ENCODE data around the gene KCNK18.

KCNK18 gene

DNA sequence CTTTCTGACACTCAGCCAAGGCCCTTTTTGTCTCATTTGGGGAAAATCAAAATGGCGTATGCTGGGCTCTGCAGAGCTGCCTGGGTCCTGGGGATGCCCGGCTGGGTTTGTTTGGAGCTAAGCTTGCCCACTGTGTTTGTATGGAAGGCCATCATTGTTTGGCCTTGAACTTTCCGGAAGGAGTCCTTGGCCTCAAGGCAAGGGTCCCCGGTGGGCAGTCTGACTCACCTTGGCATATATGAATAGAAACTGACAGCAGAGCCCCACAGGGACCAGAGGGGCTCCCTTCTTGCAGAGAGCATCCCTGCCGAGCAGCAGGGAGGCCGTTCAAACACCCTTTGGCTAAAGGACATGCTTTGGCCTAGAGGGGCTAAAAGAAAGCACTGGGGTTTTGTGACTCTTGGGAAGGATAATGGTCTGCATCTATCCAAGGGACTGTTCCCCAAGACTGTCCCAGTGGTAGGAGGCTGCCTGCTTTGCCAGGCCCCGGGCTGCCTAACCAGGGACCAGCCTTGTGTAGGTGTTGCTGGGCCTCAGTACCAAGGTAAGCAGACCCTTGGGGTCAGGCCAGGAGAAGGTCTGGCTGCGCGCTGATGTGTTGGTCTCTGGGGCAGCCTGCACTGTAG lies 58.7 kb downstream of the KCNK18 start:
- TF ChIP-seq CTCF (IDR thresholded peaks at IDR 0.05; ENCODE audit: extremely low read depth, insufficient read depth, missing control alignments) = no peak
- DNase-seq (ENCODE audit: low spot score) = no peak
- in situ Hi-C loops (cut with MboI; ENCODE audit: low pct_unique_long_range_greater_than_20kb, low sequenced_read_pairs, unreplicated experiment) = no loop called here

DNA sequence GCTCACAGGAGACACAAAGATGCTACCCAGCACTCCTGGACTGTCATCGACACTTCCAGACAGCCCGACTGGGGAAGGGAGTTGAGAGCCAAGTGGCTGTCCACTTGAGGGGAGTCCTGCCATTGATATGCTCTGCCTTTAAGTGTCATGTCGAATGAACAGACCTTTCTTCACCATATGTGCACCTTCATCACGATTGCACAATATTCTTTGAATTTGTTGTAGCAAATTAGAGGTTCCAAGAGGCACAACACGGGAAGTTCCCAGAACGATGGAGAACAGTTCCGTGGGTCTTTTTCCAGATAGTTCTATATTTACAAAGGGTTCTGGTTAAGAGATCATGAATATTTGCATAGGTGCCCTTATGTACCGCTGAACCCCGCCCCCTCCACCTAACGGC lies 59.6 kb downstream of the KCNK18 start:
- in situ Hi-C loops (cut with MboI; ENCODE audit: low pct_unique_long_range_greater_than_20kb, low sequenced_read_pairs, unreplicated experiment) = no loop called here
- no peak for DNase-seq (ENCODE audit: low spot score)
- TF ChIP-seq CTCF (IDR thresholded peaks at IDR 0.05; ENCODE audit: extremely low read depth, insufficient read depth, missing control alignments) = no peak

GRCh38 chr10:117257721-117258120 lies 60.4 kb downstream of the KCNK18 start:
- in situ Hi-C loops (cut with MboI; ENCODE audit: low pct_unique_long_range_greater_than_20kb, low sequenced_read_pairs, unreplicated experiment) = no loop called here
- no peak for TF ChIP-seq CTCF (IDR thresholded peaks at IDR 0.05; ENCODE audit: extremely low read depth, insufficient read depth, missing control alignments)
- no peak for DNase-seq (ENCODE audit: low spot score)

DNA sequence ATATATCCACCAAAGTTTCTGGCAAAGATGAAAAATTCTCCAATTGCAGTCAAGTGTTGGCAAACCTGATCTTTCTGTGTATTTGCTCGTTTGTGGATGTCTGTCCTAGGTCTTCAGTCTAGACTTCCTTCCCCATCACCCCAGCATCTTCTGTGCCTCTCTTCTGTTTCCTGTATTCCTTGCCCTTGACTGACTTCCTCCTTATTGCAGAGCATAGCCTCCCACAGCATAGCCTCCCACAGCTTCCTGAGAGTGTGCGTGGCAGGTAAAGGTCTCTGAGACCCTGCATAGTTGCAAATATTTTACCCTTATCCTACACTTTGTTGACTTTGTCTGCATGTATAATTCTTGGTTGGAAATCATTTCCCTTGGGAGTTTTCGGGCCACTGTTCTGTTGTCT lies 62.0 kb downstream of the KCNK18 start:
- in situ Hi-C loops (cut with MboI; ENCODE audit: low pct_unique_long_range_greater_than_20kb, low sequenced_read_pairs, unreplicated experiment) = no loop called here
- no peak for DNase-seq (ENCODE audit: low spot score)

More for the DNA sequence above, 62.0 kb downstream of the KCNK18 start:
- TF ChIP-seq CTCF (IDR thresholded peaks at IDR 0.05; ENCODE audit: extremely low read depth, insufficient read depth, missing control alignments) = no peak
